SK-N-SH (cell line): ENCODE results near the gene GOLGB1.

Source experiments
- CTCF ChIP-seq: fragments of 200-600 bp; sonication (generic); IDR thresholded peaks from 2 replicates; pipeline ENCODE4 v1.6.1; 2017; ENCODE audit warnings: antibody characterized with exemption, mild to moderate bottlenecking, moderate library complexity
- EP300 ChIP-seq, 2 experiments: IDR thresholded peaks; 2 replicates each; pipeline versions ENCODE4 v1.4.0 to v1.6.1; 2012; ENCODE audit warnings: borderline replicate concordance in 1 of 2, low read depth in 1 of 2, low read length in 1 of 2
- GABPA ChIP-seq: IDR thresholded peaks from 2 replicates; pipeline ENCODE4 v1.4.0; 2012; ENCODE audit warnings: low read depth, mild to moderate bottlenecking
- JUND ChIP-seq: IDR thresholded peaks from 2 replicates; pipeline ENCODE4 v1.4.0; 2012
- MAX ChIP-seq: IDR thresholded peaks from 2 replicates; pipeline ENCODE4 v1.4.0; 2012; ENCODE audit warnings: low read depth
- NFIC ChIP-seq: IDR thresholded peaks from 2 replicates; pipeline ENCODE4 v1.4.0; 2012; ENCODE audit warnings: borderline replicate concordance
- POLR2AphosphoS5 ChIP-seq: IDR thresholded peaks from 2 replicates; pipeline ENCODE4 v1.6.1; 2012; ENCODE audit warnings: low read depth, low read length
- RAD21 ChIP-seq: IDR thresholded peaks from 2 replicates; pipeline ENCODE4 v1.6.1; 2012; ENCODE audit warnings: mild to moderate bottlenecking, low read length
- REST ChIP-seq: IDR thresholded peaks from 2 replicates; pipeline ENCODE4 v1.6.1; 2012; ENCODE audit warnings: mild to moderate bottlenecking, low read depth, low read length, moderate library complexity
- RXRA ChIP-seq: IDR thresholded peaks from 2 replicates; pipeline ENCODE4 v1.4.0; 2012; ENCODE audit warnings: low read depth, mild to moderate bottlenecking, borderline replicate concordance
- TAF1 ChIP-seq: IDR thresholded peaks from 2 replicates; pipeline ENCODE4 v1.6.1; 2012; ENCODE audit warnings: low read depth, mild to moderate bottlenecking, low read length, moderate library complexity, borderline replicate concordance
- YY1 ChIP-seq: IDR thresholded peaks from 2 replicates; pipeline ENCODE4 v1.4.0; 2012; ENCODE audit warnings: low read depth, mild to moderate bottlenecking

GRCh38 chr3:121637922-121638321, 111.6 kb downstream of the GOLGB1 start:
- TF ChIP-seq CTCF (no peak), TAF1 (no peak), EP300 (IDR thresholded peaks at IDR 0.05; ENCODE audit: borderline replicate concordance in 1 of 2, low read depth in 1 of 2, low read length in 1 of 2) (no peak), MAX (no peak), YY1 (no peak), RAD21 (no peak), REST (no peak), RXRA (no peak), GABPA (no peak), NFIC (no peak), JUND (no peak), POLR2AphosphoS5 (no peak)
